ENCODE measurements around the gene ACAP1.
"Not testable (repeated sequence)": the region's sequence is repeated elsewhere in the genome, so short reads cannot be mapped to it uniquely, and the experiment has no call there.

The ACAP1 gene

GRCh38 chr17:7329374-7329996 is 6.8 kb upstream of the ACAP1 start:
- peak; percentile 87 for DNase-seq (ENCODE audit: low read depth)

GRCh38 chr17:7329997-7330637 is 6.2 kb upstream of the ACAP1 start:
- DNase-seq (ENCODE audit: low read depth) = peak; percentile 58

- no peak for DNase-seq (ENCODE audit: low read depth)
Measured at GRCh38 chr17:7330638-7331015, 5.7 kb upstream of the ACAP1 start.

GRCh38 chr17:7332111-7332510 is 4.2 kb upstream of the ACAP1 start:
- no peak for DNase-seq (ENCODE audit: low read depth)

GRCh38 chr17:7332600-7333069 is 3.7 kb upstream of the ACAP1 start:
- DNase-seq (ENCODE audit: low read depth) = not testable (repeated sequence)

- DNase-seq (ENCODE audit: low read depth) = no peak
Measured at GRCh38 chr17:7334938-7335538, 1.3 kb upstream of the ACAP1 start.

- not testable (repeated sequence) for DNase-seq (ENCODE audit: low read depth)
Measured at GRCh38 chr17:7335765-7336164, 564 bp upstream of the ACAP1 start.

GRCh38 chr17:7337600-7337999 is 1.3 kb downstream of the ACAP1 start:
- not testable (repeated sequence) for DNase-seq (ENCODE audit: low read depth)

GRCh38 chr17:7340179-7340578 is 3.9 kb downstream of the ACAP1 start:
- DNase-seq (ENCODE audit: low read depth) = no peak

GRCh38 chr17:7341842-7342241 is 5.5 kb downstream of the ACAP1 start:
- no peak for DNase-seq (ENCODE audit: low read depth)

- DNase-seq (ENCODE audit: low read depth) = no peak
Measured at GRCh38 chr17:7343250-7343649, 6.9 kb downstream of the ACAP1 start.

- DNase-seq (ENCODE audit: low read depth) = no peak
Measured at GRCh38 chr17:7346761-7347614, 10.7 kb downstream of the ACAP1 start.

- DNase-seq (ENCODE audit: low read depth) = no peak
Measured at GRCh38 chr17:7347630-7348477, 11.5 kb downstream of the ACAP1 start.

- no peak for DNase-seq (ENCODE audit: low read depth)
Measured at GRCh38 chr17:7348478-7349242, 12.3 kb downstream of the ACAP1 start.

- DNase-seq (ENCODE audit: low read depth) = peak; percentile 43
Measured at GRCh38 chr17:7351665-7352502, 15.6 kb downstream of the ACAP1 start, which contains the start of gene KCTD11. Gene KCTD11, plus strand, starts transcription at chr17:7352162.

- DNase-seq (ENCODE audit: low read depth) = no peak
Measured at GRCh38 chr17:7352503-7352889, 16.2 kb downstream of the ACAP1 start.

GRCh38 chr17:7352910-7353635 is 16.7 kb downstream of the ACAP1 start:
- DNase-seq (ENCODE audit: low read depth) = no peak

GRCh38 chr17:7354262-7354843 is 18.0 kb downstream of the ACAP1 start:
- no peak for DNase-seq (ENCODE audit: low read depth)

GRCh38 chr17:7355053-7355452 is 18.7 kb downstream of the ACAP1 start, which contains the start of gene TMEM95:
Gene TMEM95, plus strand, starts transcription at chr17:7355156. Its CDS starts 49 bp downstream, at chr17:7355205.
- DNase-seq (ENCODE audit: low read depth) = no peak

Measured in stimulated activated CD8-positive, alpha-beta memory T cell treated with anti-CD3 and anti-CD28 coated beads, Interleukin-15, amount 100 ng/mL, for 24 hours (primary cell).